HEK293 (cell line): ENCODE data around the gene LRRC23.

Source experiments
- REST ChIP-seq: fragments of 450-650 bp; formaldehyde crosslinking; IDR thresholded peaks from 2 replicates; pipeline ENCODE4 v1.5.1; 2016; ENCODE audit warnings: missing biosample characterization, missing genetic modification characterization
- ZNF391 ChIP-seq: fragments of 450-650 bp; formaldehyde crosslinking; IDR thresholded peaks from 2 replicates; pipeline ENCODE4 v1.5.1; 2016; ENCODE audit warnings: low read depth, missing biosample characterization, missing genetic modification characterization, borderline replicate concordance
- ZNF510 ChIP-seq: fragments of 450-650 bp; formaldehyde crosslinking; IDR thresholded peaks from 2 replicates; pipeline ENCODE4 v1.5.1; 2018; ENCODE audit warnings: mild to moderate bottlenecking, missing genetic modification characterization, missing biosample characterization; ENCODE audit not compliant: insufficient replicate concordance
- ZNF558 ChIP-seq: fragments of 450-650 bp; formaldehyde crosslinking; IDR thresholded peaks from 2 replicates; pipeline ENCODE4 v1.5.1; 2016; ENCODE audit warnings: missing biosample characterization, missing genetic modification characterization
- ZNF791 ChIP-seq: fragments of 450-650 bp; formaldehyde crosslinking; IDR thresholded peaks from 2 replicates; pipeline ENCODE4 v1.5.1; 2016; ENCODE audit warnings: missing biosample characterization, missing genetic modification characterization
- ZSCAN18 ChIP-seq: fragments of 450-650 bp; formaldehyde crosslinking; IDR thresholded peaks from 2 replicates; pipeline ENCODE4 v1.5.1; 2016; ENCODE audit warnings: missing biosample characterization, missing genetic modification characterization
- TF ChIP-seq, protein P1 (sequence below): fragments of 450-650 bp; formaldehyde crosslinking; IDR thresholded peaks from 2 replicates; pipeline ENCODE4 v1.5.1; 2016; ENCODE audit warnings: missing biosample characterization, missing genetic modification characterization
- TF ChIP-seq, protein P2 (sequence below): fragments of 450-650 bp; formaldehyde crosslinking; IDR thresholded peaks from 2 replicates; pipeline ENCODE4 v1.5.1; 2016; ENCODE audit warnings: missing biosample characterization, missing genetic modification characterization
- TF ChIP-seq, protein P3 (sequence below): fragments of 450-650 bp; formaldehyde crosslinking; IDR thresholded peaks from 2 replicates; pipeline ENCODE4 v1.5.1; 2016; ENCODE audit warnings: missing biosample characterization, missing genetic modification characterization
- TF ChIP-seq, protein P4 (sequence below): fragments of 450-650 bp; formaldehyde crosslinking; IDR thresholded peaks from 2 replicates; pipeline ENCODE4 v1.5.1; 2016; ENCODE audit warnings: missing biosample characterization, missing genetic modification characterization

GRCh38 chr12:6958609-6959057 lies 54.0 kb downstream of the LRRC23 start:
- TF ChIP-seq, protein P1, sequence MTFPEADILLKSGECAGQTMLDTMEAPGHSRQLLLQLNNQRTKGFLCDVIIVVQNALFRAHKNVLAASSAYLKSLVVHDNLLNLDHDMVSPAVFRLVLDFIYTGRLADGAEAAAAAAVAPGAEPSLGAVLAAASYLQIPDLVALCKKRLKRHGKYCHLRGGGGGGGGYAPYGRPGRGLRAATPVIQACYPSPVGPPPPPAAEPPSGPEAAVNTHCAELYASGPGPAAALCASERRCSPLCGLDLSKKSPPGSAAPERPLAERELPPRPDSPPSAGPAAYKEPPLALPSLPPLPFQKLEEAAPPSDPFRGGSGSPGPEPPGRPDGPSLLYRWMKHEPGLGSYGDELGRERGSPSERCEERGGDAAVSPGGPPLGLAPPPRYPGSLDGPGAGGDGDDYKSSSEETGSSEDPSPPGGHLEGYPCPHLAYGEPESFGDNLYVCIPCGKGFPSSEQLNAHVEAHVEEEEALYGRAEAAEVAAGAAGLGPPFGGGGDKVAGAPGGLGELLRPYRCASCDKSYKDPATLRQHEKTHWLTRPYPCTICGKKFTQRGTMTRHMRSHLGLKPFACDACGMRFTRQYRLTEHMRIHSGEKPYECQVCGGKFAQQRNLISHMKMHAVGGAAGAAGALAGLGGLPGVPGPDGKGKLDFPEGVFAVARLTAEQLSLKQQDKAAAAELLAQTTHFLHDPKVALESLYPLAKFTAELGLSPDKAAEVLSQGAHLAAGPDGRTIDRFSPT (tag by site-specific recombination): no peak
- TF ChIP-seq ZNF558 (tag by site-specific recombination) (no peak), ZSCAN18 (no peak), ZNF791 (tag by site-specific recombination) (no peak), ZNF391 (tag by site-specific recombination) (no peak), REST (tag by site-specific recombination) (no peak), ZNF510 (tag by site-specific recombination) (no peak)
- TF ChIP-seq, protein P2, sequence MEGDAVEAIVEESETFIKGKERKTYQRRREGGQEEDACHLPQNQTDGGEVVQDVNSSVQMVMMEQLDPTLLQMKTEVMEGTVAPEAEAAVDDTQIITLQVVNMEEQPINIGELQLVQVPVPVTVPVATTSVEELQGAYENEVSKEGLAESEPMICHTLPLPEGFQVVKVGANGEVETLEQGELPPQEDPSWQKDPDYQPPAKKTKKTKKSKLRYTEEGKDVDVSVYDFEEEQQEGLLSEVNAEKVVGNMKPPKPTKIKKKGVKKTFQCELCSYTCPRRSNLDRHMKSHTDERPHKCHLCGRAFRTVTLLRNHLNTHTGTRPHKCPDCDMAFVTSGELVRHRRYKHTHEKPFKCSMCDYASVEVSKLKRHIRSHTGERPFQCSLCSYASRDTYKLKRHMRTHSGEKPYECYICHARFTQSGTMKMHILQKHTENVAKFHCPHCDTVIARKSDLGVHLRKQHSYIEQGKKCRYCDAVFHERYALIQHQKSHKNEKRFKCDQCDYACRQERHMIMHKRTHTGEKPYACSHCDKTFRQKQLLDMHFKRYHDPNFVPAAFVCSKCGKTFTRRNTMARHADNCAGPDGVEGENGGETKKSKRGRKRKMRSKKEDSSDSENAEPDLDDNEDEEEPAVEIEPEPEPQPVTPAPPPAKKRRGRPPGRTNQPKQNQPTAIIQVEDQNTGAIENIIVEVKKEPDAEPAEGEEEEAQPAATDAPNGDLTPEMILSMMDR (tag by site-specific recombination): no peak
- TF ChIP-seq, protein P3, sequence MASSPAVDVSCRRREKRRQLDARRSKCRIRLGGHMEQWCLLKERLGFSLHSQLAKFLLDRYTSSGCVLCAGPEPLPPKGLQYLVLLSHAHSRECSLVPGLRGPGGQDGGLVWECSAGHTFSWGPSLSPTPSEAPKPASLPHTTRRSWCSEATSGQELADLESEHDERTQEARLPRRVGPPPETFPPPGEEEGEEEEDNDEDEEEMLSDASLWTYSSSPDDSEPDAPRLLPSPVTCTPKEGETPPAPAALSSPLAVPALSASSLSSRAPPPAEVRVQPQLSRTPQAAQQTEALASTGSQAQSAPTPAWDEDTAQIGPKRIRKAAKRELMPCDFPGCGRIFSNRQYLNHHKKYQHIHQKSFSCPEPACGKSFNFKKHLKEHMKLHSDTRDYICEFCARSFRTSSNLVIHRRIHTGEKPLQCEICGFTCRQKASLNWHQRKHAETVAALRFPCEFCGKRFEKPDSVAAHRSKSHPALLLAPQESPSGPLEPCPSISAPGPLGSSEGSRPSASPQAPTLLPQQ: no peak
- TF ChIP-seq, protein P4, sequence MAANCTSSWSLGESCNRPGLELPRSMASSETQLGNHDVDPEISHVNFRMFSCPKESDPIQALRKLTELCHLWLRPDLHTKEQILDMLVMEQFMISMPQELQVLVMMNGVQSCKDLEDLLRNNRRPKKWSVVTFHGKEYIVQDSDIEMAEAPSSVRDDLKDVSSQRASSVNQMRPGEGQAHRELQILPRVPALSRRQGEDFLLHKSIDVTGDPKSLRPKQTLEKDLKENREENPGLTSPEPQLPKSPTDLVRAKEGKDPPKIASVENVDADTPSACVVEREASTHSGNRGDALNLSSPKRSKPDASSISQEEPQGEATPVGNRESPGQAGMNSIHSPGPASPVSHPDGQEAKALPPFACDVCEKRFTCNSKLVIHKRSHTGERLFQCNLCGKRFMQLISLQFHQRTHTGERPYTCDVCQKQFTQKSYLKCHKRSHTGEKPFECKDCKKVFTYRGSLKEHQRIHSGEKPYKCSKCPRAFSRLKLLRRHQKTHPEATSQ (tag by site-specific recombination): no peak
